ENCODE results near the gene SULT4A1.
"Not testable (repeated sequence)": the region's sequence is repeated elsewhere in the genome, so short reads cannot be mapped to it uniquely, and the experiment has no call there.

SULT4A1 gene

DNA sequence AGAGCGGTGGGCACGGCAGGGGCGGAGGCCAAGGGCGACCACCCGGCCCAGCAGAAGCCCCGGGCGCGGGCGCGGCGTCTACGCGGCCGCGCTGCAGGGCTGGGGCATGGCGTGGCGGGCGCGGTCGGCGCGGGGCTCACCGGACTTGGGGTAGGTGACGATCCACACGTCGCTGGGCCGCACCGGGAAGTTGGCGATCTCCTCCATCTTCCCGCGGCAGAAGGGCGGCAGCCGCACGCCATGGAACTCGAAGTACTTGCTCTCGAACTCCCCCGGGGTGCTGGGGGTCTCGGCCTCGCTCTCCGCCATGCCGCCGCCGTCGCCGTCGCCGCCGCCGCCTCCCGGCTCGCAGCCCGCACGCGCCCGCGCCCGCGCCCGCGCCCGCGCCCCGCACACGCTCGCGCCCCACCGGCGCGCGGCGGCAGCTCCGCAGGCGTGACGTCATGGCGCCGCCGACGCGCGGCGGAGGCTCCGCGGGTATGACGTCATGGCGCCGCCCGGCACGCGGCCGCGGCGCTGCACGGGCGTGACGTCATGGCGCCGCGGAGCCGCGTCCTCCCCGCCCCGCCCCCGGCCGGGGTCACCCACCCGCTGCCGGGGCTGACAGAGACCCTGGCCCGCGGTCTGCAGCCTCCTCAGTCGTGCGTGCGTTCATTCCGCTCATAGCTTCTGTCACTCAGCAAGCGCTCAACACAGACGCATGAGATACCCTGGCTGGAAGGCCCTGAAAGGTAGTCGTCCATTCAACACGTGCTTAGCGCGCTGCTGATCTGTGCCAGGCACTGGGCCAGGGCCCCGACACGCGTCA is at the start of gene SULT4A1:
Gene SULT4A1, minus strand, starts transcription at position 440 of the 808 bp plus-strand sequence. Its CDS starts 131 bp downstream, at position 309.
- no peak for DNase-seq (ENCODE audit: low spot score)

DNA sequence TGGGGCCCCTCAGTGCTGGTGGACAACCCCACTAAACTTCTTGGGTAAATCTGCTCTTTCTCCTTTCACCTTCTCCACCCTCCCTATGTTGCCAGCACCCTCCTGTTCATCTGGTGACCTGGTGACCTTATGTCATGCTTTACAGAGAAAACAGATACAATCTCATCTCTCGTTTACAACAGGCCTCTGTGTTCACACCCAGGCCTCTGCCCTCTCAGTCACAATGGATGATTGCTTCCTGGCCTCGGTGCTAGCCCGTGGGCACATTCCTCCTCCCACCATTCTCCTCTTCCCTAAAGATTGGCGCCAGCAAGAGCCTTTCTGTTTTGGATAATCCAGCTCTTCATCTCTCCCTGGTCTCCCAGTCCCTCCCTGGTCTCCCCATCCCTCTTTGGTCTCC is 49.0 kb upstream of the SULT4A1 start:
- DNase-seq (ENCODE audit: low spot score) = no peak

DNA sequence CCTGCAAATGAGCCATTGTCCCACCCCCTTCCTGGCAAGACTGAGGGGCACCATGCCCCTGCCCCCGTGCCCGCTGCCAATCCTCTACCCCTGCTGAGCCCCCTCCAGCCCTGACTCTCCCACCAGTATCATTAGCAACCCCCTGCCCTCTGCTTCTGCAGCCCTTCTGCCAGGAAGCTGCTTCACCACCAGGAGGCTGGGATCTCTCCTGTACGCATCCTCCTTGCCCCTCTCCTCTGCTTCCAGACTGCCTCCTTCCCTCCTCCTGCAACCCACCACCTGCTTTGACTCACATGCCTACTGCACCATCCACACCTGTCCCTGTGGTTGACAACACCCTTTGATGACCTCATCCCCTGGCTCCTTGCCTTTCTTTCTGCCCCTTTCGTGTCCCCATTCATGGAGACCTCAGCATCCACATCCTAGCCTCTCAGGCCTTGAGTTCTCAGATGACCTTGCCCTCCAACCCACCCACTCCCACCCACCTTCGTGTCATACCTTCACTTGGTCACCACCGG is 47.9 kb upstream of the SULT4A1 start:
- DNase-seq (ENCODE audit: low spot score) = no peak

- DNase-seq (ENCODE audit: low spot score) = no peak
Observed at GRCh38 chr22:43909708-43910107, 47.4 kb upstream of the SULT4A1 start.

DNA sequence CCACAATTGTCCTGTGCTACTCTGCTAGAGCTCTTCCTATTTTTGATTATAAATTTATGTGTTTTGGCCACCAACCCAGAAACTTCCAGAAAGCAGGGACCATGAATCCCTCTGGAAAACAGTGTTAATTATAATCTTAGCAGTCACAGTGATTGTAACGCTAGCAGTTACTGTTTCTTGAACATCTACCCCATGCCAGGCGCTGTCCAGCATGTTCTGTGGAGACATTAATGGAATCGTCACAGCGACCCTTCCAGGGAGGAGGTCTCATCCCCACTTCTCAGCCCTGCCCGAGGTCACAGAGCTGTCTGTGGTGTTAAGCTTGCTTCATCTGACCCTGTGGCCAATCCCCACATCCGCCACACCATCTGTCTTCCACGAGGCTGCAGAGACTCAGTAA is 43.4 kb upstream of the SULT4A1 start:
- no peak for DNase-seq (ENCODE audit: low spot score)

- not testable (repeated sequence) for DNase-seq (ENCODE audit: low spot score)
Observed at GRCh38 chr22:43904412-43904811, 42.1 kb upstream of the SULT4A1 start.

- not testable (repeated sequence) for DNase-seq (ENCODE audit: low spot score)
Observed at GRCh38 chr22:43903033-43903432, 40.7 kb upstream of the SULT4A1 start.

GRCh38 chr22:43901976-43902643 is 39.8 kb upstream of the SULT4A1 start:
- no peak for DNase-seq (ENCODE audit: low spot score)

GRCh38 chr22:43900206-43900605 is 37.9 kb upstream of the SULT4A1 start:
- DNase-seq (ENCODE audit: low spot score) = no peak

- DNase-seq (ENCODE audit: low spot score) = no peak
Observed at GRCh38 chr22:43897751-43898261, 35.5 kb upstream of the SULT4A1 start.

GRCh38 chr22:43895986-43896645 is 33.8 kb upstream of the SULT4A1 start:
- no peak for DNase-seq (ENCODE audit: low spot score)

DNA sequence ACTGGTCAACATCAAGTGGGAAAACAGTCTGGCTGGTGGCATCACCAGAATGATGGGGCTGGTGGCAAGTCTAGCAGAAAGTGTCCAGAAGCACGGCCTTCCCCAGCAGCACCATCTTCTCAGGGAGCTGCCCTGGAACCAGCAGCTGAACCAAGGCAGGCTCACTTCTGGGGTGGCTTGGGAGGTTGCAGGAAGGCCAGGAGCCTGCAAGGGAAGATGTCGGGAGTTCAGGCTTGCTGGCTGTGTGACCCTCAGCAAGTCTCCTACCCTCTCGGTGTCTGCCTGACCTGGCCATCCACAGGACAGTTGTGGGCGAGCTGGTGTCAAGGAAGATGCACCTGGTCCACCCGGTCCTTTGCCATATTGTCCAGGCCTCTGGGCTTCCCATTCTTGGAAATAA is 31.8 kb upstream of the SULT4A1 start:
- DNase-seq (ENCODE audit: low spot score) = no peak

DNA sequence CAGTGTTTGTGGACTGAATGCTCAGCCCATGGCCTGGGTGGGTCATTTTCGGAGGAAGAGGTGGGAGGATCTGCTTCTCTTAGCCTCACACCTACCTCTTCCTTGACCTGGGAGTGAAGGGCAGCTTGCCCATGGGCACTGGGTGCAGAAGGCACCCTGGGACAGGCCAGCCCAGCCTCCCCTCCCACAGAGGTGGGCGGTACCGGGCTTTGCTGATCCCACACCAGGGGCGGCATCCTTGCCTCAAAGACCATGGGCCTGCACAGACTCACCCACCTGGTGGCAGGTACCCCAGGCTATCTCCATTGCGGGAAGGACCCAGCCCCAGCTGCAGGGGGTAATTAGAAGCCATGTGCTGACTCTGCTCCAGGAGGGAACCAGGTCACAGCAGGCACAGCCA is 31.0 kb upstream of the SULT4A1 start:
- DNase-seq (ENCODE audit: low spot score) = no peak

- DNase-seq (ENCODE audit: low spot score) = no peak
Observed at GRCh38 chr22:43892183-43892894, 30.0 kb upstream of the SULT4A1 start.

GRCh38 chr22:43891360-43892182 is 29.3 kb upstream of the SULT4A1 start, which contains the start of gene PNPLA5:
PNPLA5 (minus strand) TSS chr22:43892013; CDS start chr22:43891880, 133 bp downstream.
- DNase-seq (ENCODE audit: low spot score) = no peak

DNA sequence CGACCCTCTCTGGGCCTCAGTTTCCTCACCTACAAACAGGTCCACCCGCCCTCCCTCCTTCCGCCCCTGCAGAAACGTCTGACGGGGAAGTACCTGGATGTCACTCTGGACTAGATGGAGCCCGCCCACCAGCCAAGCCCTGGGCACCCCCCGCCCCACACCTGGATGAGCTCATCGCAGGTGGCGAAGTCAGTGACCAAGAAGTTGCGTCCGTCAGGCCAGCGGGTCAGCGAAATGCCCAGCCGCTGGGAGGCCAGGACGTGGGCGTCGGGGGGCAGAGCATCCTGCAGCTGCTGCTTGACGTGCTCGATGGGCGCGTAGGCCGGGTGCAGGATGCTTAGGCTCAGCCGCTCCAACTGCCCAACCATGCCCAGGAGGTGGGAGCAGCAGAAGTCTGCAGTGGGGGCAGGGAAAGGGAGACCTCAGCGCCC is 28.6 kb upstream of the SULT4A1 start:
- no peak for DNase-seq (ENCODE audit: low spot score)

GRCh38 chr22:43889860-43890253 is 27.5 kb upstream of the SULT4A1 start:
- no peak for DNase-seq (ENCODE audit: low spot score)

DNA sequence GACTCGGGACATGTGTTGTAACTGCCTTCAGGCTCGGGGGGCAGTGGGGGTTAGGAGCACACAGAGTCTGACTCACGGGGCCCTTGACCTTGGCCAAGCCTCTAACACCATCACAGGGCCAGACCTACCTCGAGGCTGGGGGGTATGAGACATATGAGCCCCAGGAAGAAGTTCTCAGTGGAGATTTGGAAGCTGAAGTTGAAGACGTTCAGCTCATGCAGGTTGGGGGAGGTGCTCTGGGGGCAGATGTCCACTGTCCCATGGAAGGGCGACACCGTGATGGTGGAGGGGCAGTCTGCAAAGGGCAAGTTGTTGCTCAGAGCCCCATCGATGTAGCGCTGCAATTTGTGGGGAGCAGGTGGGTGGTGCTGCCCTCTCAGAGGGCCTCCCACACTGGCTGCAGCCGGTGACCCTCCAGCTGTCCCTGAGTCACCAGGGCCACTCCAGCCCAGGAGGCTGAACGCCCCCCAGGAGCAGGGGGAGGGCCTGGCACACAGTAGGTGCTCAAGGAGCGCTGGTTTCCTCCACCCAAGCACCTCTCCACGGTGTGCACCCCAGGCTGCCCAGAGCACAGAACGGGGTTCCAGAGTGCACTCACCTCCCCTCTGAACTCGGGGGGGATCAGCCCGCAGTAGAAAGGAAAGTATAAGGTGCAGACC is 27.0 kb upstream of the SULT4A1 start:
- no peak for DNase-seq (ENCODE audit: low spot score)

- DNase-seq (ENCODE audit: low spot score) = no peak
Observed at GRCh38 chr22:43888740-43889139, 26.4 kb upstream of the SULT4A1 start.

DNA sequence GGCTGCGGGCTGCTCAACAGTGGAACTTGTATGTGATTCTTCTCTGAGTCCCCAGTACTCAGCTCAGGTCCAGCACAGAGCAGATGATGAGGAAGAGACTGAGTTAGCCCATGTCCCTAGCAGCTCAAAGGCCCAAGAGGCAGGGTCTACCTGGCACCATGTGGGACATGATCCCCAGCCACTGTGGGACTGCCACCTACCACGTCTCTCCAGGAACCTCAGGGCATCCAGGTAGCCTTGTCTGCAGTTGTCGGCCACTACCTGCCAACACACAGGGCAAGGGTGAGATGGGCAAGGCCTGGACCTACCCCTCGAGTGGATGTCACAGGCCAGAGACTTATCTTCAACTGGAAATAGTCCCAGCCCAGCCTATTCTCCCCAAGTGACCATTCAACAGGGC is 25.1 kb upstream of the SULT4A1 start:
- no peak for DNase-seq (ENCODE audit: low spot score)

All from pons (tissue), 1 donor.